ENCODE data around the gene ATRNL1.

ATRNL1 gene

DNA sequence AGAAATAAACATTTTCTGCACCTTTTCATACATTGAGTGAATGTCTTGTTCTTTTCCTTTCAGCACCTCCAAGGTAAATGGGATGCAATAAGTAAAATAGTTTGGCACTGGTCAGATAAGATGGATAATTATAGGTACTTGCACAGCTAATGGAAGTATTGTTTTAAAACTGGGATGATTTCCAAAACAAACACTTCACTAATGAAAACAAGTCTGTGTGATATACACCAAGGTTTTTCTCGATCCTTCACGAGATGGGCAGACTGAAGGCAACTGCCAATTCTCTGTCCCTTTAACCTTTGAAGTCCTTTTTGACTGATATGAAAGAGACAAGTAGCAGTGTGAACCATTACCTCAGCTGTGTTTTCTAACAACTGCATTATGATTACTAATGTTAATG, 756.0 kb downstream of the ATRNL1 start:
- no peak for DNase-seq
- Histone ChIP-seq H3K4me1 (ENCODE audit: low read length) (no peaks in the 10 kb centered on the region), H2AFZ (ENCODE audit: low read length) (no peak overlapping the region), H3K4me2 (ENCODE audit: low read depth, low read length) (no peak overlapping the region), H3K4me3 (ENCODE audit: low read length) (no peak overlapping the region), H3K9ac (ENCODE audit: low read length) (no peak overlapping the region), H3K79me2 (ENCODE audit: low read length) (no peaks in the 10 kb centered on the region), H3K36me3 (replicated peaks; ENCODE audit: insufficient read depth, low read length) (no peaks in the 10 kb centered on the region), H3K9me3 (replicated peaks; ENCODE audit: insufficient read depth, low read length) (no peaks in the 10 kb centered on the region), H4K20me1 (ENCODE audit: insufficient read depth, low read length) (no peaks in the 10 kb centered on the region), H3K27ac (ENCODE audit: low read length) (no peak overlapping the region), H3K9me2 (replicated peaks; ENCODE audit: insufficient read depth, low read length) (no peaks in the 10 kb centered on the region), H3K27me3 (replicated peaks; ENCODE audit: insufficient read depth, low read length) (no peaks in the 10 kb centered on the region), H3F3A (ENCODE audit: insufficient read depth, low read length) (no peaks in the 10 kb centered on the region)
- TF ChIP-seq EZH2 (optimal IDR thresholded peaks at IDR 0.05; ENCODE audit: low read depth, low read length) (no peak), EZH2phosphoT487 (IDR thresholded peaks at IDR 0.05; ENCODE audit: low read length) (no peak), CTCF (IDR thresholded peaks at IDR 0.05; ENCODE audit: low read length) (no peak)

DNA sequence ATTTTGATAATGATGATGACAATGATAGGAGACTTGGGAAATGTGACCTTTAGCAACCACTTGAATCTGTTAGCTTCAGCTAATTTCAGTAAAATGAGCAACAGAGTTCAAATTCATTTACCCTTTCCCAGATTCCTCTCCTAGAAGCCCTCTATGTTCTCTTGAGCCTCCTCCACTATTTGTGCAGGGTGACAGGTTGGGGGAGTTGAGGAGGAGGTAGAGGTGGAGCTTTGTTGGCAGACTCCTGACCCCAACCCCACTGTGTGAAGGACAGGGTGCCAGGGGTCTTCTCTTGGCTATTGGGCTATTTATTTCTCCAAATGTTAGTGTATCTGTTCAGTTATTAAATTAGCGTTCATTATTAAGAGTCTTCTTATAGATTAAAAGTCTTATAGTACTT, 757.5 kb downstream of the ATRNL1 start:
- Histone ChIP-seq H3K79me2 (ENCODE audit: low read length) (no peaks in the 10 kb centered on the region), H3K36me3 (replicated peaks; ENCODE audit: insufficient read depth, low read length) (no peaks in the 10 kb centered on the region), H3K9me2 (replicated peaks; ENCODE audit: insufficient read depth, low read length) (no peaks in the 10 kb centered on the region), H4K20me1 (ENCODE audit: insufficient read depth, low read length) (no peaks in the 10 kb centered on the region), H3K9me3 (replicated peaks; ENCODE audit: insufficient read depth, low read length) (no peaks in the 10 kb centered on the region), H3K9ac (ENCODE audit: low read length) (no peak overlapping the region), H3K4me3 (ENCODE audit: low read length) (no peak overlapping the region), H3F3A (ENCODE audit: insufficient read depth, low read length) (no peaks in the 10 kb centered on the region), H3K27me3 (replicated peaks; ENCODE audit: insufficient read depth, low read length) (no peaks in the 10 kb centered on the region), H3K4me2 (ENCODE audit: low read depth, low read length) (no peak overlapping the region), H3K27ac (ENCODE audit: low read length) (no peak overlapping the region), H3K4me1 (ENCODE audit: low read length) (no peaks in the 10 kb centered on the region), H2AFZ (ENCODE audit: low read length) (no peak overlapping the region)
- no peak for DNase-seq
- TF ChIP-seq CTCF (IDR thresholded peaks at IDR 0.05; ENCODE audit: low read length) (no peak), EZH2phosphoT487 (IDR thresholded peaks at IDR 0.05; ENCODE audit: low read length) (no peak)

GRCh38 chr10:115851695-115852094, 758.5 kb downstream of the ATRNL1 start:
- TF ChIP-seq CTCF (IDR thresholded peaks at IDR 0.05; ENCODE audit: low read length) (no peak), EZH2phosphoT487 (IDR thresholded peaks at IDR 0.05; ENCODE audit: low read length) (no peak), EZH2 (optimal IDR thresholded peaks at IDR 0.05; ENCODE audit: low read depth, low read length) (no peak)
- Histone ChIP-seq H3K27ac (ENCODE audit: low read length) (no peak overlapping the region), H3K4me1 (ENCODE audit: low read length) (no peaks in the 10 kb centered on the region), H3K9me2 (replicated peaks; ENCODE audit: insufficient read depth, low read length) (no peaks in the 10 kb centered on the region), H4K20me1 (ENCODE audit: insufficient read depth, low read length) (no peaks in the 10 kb centered on the region), H3K9me3 (replicated peaks; ENCODE audit: insufficient read depth, low read length) (no peaks in the 10 kb centered on the region), H3F3A (ENCODE audit: insufficient read depth, low read length) (no peaks in the 10 kb centered on the region), H3K4me2 (ENCODE audit: low read depth, low read length) (no peak overlapping the region), H2AFZ (ENCODE audit: low read length) (no peak overlapping the region), H3K4me3 (ENCODE audit: low read length) (no peak overlapping the region), H3K79me2 (ENCODE audit: low read length) (no peaks in the 10 kb centered on the region), H3K27me3 (replicated peaks; ENCODE audit: insufficient read depth, low read length) (no peaks in the 10 kb centered on the region), H3K9ac (ENCODE audit: low read length) (no peak overlapping the region), H3K36me3 (replicated peaks; ENCODE audit: insufficient read depth, low read length) (no peaks in the 10 kb centered on the region)
- no peak for DNase-seq

Measured in MM.1S (cell line).